Measurements from ENCODE around the gene CELF1.

- TF ChIP-seq, protein P1, sequence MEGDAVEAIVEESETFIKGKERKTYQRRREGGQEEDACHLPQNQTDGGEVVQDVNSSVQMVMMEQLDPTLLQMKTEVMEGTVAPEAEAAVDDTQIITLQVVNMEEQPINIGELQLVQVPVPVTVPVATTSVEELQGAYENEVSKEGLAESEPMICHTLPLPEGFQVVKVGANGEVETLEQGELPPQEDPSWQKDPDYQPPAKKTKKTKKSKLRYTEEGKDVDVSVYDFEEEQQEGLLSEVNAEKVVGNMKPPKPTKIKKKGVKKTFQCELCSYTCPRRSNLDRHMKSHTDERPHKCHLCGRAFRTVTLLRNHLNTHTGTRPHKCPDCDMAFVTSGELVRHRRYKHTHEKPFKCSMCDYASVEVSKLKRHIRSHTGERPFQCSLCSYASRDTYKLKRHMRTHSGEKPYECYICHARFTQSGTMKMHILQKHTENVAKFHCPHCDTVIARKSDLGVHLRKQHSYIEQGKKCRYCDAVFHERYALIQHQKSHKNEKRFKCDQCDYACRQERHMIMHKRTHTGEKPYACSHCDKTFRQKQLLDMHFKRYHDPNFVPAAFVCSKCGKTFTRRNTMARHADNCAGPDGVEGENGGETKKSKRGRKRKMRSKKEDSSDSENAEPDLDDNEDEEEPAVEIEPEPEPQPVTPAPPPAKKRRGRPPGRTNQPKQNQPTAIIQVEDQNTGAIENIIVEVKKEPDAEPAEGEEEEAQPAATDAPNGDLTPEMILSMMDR (IDR thresholded peaks at IDR 0.05) = no peak
- TF ChIP-seq EP300 (IDR thresholded peaks at IDR 0.05; ENCODE audit: borderline replicate concordance in 1 of 2, low read depth in 1 of 2, low read length in 1 of 2) (no peak), EZH2phosphoT487 (IDR thresholded peaks at IDR 0.05; ENCODE audit: borderline replicate concordance, low read depth) (no peak), FOXJ3 (CRISPR knock-in tag; IDR thresholded peaks at IDR 0.05) (no peak), POLR2AphosphoS5 (IDR thresholded peaks at IDR 0.05; ENCODE audit: low read depth, low read length) (no peak)
- TF ChIP-seq, protein P2, sequence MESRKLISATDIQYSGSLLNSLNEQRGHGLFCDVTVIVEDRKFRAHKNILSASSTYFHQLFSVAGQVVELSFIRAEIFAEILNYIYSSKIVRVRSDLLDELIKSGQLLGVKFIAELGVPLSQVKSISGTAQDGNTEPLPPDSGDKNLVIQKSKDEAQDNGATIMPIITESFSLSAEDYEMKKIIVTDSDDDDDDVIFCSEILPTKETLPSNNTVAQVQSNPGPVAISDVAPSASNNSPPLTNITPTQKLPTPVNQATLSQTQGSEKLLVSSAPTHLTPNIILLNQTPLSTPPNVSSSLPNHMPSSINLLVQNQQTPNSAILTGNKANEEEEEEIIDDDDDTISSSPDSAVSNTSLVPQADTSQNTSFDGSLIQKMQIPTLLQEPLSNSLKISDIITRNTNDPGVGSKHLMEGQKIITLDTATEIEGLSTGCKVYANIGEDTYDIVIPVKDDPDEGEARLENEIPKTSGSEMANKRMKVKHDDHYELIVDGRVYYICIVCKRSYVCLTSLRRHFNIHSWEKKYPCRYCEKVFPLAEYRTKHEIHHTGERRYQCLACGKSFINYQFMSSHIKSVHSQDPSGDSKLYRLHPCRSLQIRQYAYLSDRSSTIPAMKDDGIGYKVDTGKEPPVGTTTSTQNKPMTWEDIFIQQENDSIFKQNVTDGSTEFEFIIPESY (IDR thresholded peaks at IDR 0.05; ENCODE audit: borderline replicate concordance, low read depth) = no peak
Observed at GRCh38 chr11:47485107-47485506, 67.8 kb downstream of the CELF1 start.
